SK-N-DZ (cell line): ENCODE measurements around the gene VMP1.
"Not testable (repeated sequence)": the region's sequence is repeated elsewhere in the genome, so short reads cannot be mapped to it uniquely, and the experiment has no call there.

ENCODE experiments used
- DNase-seq: peaks from one replicate; pipeline ENCODE4 v3.0.0-alpha.2; 2015; ENCODE audit warnings: low spot score
- small RNA-seq, 2 experiments: library from RNA; depleted of rRNA; stranded (forward); fragments of <200 nt; gene quantifications; one replicate each; pipeline ENCODE3, GENCODE V24; 2014

VMP1 gene

GRCh38 chr17:59858167-59858816 is 150.8 kb downstream of the VMP1 start:
- DNase-seq, result no peak

DNA sequence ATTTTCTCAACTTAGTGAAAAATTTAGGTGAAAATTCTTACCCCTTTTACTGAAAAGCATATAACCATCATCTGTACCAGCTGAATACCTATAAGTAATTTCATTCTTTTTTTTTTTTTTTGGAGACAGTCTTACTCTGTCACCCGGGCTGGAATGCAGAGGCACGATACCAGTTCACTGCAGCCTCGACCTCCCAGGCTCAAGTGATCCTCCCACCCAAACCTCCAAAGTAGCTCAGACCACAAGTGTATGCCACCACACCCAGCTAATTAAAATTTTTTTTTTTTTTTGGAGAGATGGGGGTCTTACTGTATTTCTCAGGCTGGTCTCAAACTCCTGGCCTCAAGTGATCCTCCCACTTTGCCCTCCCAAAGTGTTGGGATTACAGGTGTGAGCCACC is 151.5 kb downstream of the VMP1 start:
- DNase-seq, result no peak

- no peak for DNase-seq
Measured at GRCh38 chr17:59859444-59860025, 152.1 kb downstream of the VMP1 start.

- no peak for DNase-seq
Measured at GRCh38 chr17:59863616-59864015, 156.2 kb downstream of the VMP1 start.

GRCh38 chr17:59869941-59870218 is 162.4 kb downstream of the VMP1 start:
- DNase-seq, result no peak

- no peak for DNase-seq
Measured at GRCh38 chr17:59870482-59870881, 163.0 kb downstream of the VMP1 start.

- DNase-seq, result no peak
Measured at GRCh38 chr17:59872351-59872750, 164.9 kb downstream of the VMP1 start.

- DNase-seq, result not testable (repeated sequence)
Measured at GRCh38 chr17:59873414-59873813, 166.0 kb downstream of the VMP1 start.

- no peak for DNase-seq
Measured at GRCh38 chr17:59874376-59874775, 166.9 kb downstream of the VMP1 start.

- no peak for DNase-seq
Measured at GRCh38 chr17:59876107-59876506, 168.7 kb downstream of the VMP1 start.

DNA sequence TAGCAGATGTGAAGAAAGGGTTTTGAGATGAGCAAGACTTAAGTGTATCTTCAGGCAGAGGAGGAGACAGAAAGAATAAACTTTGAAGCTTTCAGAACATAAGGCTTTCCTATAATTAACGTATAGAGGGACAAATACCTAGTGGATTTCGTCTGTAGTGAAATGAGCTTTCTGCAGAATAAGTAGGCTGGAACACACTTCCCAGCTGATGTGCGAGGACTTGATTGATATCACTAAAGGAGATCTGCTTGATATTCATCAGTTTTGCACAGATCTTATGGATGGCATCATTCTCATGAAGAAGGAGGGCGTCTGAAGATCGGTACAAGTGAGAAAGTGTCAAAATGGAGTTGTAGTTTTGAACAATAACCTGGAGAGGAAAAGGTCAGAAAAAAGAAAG is 170.5 kb downstream of the VMP1 start:
- DNase-seq, result no peak

DNA sequence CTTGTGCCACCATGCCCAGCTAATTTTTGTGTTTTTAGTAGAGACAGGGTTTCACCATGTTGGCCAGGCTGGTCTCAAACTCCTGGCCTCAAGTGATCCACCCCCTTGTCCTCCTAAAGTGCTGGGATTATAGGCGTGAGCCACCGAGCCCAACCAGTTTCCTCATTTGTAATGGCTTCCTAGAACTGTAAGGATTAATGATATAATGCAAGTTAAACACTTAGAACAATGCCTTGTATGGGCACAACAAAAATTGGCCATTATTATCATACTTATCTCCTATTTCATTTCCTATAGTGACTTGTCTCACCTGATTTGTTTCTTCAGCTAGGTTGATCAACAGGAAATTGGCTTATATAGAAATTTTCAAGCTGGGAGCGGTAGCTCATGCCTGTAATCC is 171.2 kb downstream of the VMP1 start:
- DNase-seq, result no peak

GRCh38 chr17:59884861-59885260 is 177.4 kb downstream of the VMP1 start:
- DNase-seq, result no peak

GRCh38 chr17:59888145-59888750 is 180.8 kb downstream of the VMP1 start:
- DNase-seq, result no peak

DNA sequence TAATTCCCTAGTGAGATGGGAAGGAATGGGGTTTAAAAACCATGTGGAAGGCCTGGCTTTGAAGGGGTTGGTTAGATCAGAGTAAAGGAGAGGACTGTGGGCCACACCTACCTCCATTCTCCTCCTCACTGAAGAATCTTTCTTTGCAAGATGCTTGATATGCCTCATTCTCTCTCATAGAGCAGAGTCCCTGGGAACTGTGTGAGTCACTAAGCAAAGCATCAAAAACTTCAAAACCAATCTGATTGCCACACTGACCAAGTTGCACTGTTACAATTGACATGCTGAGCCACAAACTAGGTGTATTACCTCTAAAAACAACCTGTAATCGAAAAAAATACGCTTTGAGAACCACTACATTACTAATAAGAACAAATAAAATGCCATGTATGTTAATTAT is 183.3 kb downstream of the VMP1 start:
- no peak for DNase-seq

Small RNAs within 50 kb of the gene (small RNA-seq; reads per million reads assigned to genes)
- 0 reads per million in 2 experiments for gene AC040904.1
- gene RNU6-450P, result 0 reads per million in 2 experiments
